ENCODE data around the gene PAM16. TPM values are rescaled to one million over a fixed set of nuclear protein-coding genes. Genes with fewer than 3 reads are reported as not detected.
A peak's percentile ranks its signal among the peaks of the same experiment; 100 is the strongest.

Gene PAM16
- total and polyA plus RNA-seq, 4 donors: 14.0 to 70.5 (median 29.6) TPM

DNA sequence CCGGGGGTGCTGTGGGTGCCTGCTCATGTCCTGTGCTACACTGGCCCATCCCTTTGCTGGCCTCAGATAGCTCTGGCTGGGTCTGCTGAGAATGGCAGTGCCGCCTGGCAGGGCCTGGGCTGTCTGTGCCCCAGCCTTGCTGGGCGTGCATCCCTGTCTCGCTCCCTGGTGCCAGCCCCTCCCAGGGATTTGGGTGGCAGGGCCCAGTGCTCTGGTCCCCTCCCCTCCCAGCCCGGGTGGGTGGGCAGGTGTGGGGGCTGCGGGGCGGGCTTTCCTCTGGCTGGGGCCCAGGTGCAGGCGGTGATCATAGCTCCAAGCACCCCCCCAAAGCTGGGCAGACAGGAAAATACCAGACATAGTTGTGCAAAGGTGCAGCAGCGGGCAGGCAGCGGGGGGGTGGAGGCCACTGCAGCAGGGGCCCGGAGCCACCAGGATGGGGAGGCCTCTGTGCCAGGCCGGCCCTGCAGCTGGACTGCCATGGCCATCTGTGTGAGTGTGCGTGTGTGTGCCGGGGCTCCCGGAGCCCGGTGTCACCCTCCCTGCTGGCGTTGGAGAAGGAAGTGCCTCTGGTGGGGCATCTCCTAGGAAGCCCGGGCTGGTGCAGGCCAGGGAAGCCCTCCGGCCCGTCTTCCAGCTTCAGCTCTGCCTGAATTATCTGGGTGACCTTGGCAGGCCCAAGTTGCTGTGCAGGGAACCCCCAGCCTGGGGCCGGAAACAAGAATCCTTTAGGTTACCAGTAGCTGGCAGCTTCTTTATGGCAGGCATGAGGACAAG is 27.9 kb downstream of the PAM16 start:
- H3K4me3 ChIP-seq (ENCODE audit: low read depth in 1 of 3, low read length in 3 of 3): no peak overlapping the region
- no peaks in the 10 kb centered on the region for H3K36me3 ChIP-seq (ENCODE audit: control insufficient read depth in 4 of 4, insufficient read depth in 3 of 4, low read depth in 1 of 4, low read length in 3 of 4)
- TF ChIP-seq JUND (IDR thresholded peaks at IDR 0.05): no peak
- no peak for TF ChIP-seq FOXA2 (IDR thresholded peaks at IDR 0.05)
- no peak for TF ChIP-seq HNF4A (conservative IDR thresholded peaks at IDR 0.05)
- TF ChIP-seq, protein P1, sequence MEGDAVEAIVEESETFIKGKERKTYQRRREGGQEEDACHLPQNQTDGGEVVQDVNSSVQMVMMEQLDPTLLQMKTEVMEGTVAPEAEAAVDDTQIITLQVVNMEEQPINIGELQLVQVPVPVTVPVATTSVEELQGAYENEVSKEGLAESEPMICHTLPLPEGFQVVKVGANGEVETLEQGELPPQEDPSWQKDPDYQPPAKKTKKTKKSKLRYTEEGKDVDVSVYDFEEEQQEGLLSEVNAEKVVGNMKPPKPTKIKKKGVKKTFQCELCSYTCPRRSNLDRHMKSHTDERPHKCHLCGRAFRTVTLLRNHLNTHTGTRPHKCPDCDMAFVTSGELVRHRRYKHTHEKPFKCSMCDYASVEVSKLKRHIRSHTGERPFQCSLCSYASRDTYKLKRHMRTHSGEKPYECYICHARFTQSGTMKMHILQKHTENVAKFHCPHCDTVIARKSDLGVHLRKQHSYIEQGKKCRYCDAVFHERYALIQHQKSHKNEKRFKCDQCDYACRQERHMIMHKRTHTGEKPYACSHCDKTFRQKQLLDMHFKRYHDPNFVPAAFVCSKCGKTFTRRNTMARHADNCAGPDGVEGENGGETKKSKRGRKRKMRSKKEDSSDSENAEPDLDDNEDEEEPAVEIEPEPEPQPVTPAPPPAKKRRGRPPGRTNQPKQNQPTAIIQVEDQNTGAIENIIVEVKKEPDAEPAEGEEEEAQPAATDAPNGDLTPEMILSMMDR (IDR thresholded peaks at IDR 0.05; ENCODE audit: low read depth, low read length, missing input control): no peak
- no peak for TF ChIP-seq TAF1 (conservative IDR thresholded peaks at IDR 0.05)
- no peak for TF ChIP-seq NR2F2 (IDR thresholded peaks at IDR 0.05)
- TF ChIP-seq FOXA1 (IDR thresholded peaks at IDR 0.05): no peak
- TF ChIP-seq RAD21 (IDR thresholded peaks at IDR 0.05): no peak
- TF ChIP-seq HNF4G (IDR thresholded peaks at IDR 0.05): no peak
- no peaks in the 10 kb centered on the region for H3K27me3 ChIP-seq (ENCODE audit: control insufficient read depth in 4 of 4, insufficient read depth in 4 of 4, low read length in 3 of 4)
- H3K4me1 ChIP-seq (ENCODE audit: control insufficient read depth in 4 of 4, insufficient read depth in 4 of 4, low read length in 3 of 4): peaks cover 0 to 38% (median 9%) of the 10 kb centered on the region in 4 donors
- H3K27ac ChIP-seq (ENCODE audit: low read depth in 1 of 2, low read length in 2 of 2): peak overlapping the region; percentile 13 to 43
- no peaks in the 10 kb centered on the region for H3K9me3 ChIP-seq (ENCODE audit: control insufficient read depth in 4 of 4, low read length in 3 of 4)
- 80% methylated on average over 21 of the region's 21 CpGs for WGBS
- DNase-seq (ENCODE audit: low spot score): no peak
- no peak overlapping the region for H3K9ac ChIP-seq (ENCODE audit: low read depth in 1 of 2, low read length in 2 of 2)

DNA sequence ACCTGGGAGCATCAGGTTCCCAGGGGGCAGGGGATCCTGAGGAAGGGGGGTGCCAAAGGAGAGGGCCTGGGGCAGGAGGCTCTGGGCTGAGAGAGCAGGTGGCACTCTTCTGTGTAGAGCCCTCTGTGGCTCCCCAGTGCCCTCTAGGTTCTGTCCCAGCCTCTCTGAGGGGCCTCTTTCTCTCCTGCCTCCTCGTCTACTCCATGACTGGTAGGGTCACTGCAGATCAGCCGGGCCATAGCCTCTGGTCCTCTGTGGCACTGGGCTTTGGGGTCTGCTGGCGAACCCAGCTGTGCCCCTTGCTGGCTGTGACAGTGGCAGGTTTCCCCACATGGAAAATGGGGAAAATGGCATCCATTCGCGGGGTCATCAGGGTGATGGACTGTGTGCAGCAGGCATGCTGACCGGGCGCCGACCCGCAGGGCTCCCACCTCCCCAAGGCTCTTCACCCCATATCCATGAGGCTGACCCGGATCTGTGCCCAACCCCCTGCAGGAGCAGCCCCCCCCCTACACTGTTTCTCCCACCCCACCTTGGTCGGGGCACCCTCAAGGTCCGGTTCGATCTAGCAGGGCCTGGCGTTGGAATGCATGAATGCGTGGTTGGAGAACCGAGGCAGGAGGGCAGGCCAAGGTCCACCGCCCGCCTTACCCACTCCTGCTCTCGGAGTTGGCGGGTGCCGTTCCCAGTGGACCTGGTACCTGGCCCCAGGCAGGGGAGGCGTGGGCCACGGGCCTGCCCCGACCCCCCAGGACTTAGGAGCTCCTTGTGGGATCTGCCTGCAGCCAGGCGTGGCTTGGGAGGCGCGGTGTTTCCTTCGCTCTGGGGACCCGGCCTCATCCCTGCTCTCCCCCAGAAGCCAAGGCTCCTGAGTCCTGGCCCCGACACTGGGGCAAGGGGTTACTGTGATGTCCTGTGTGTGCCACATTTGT is 28.7 kb downstream of the PAM16 start:
- Histone ChIP-seq H3K9me3 (ENCODE audit: control insufficient read depth in 4 of 4, low read length in 3 of 4) (no peaks in the 10 kb centered on the region), H3K9ac (ENCODE audit: low read depth in 1 of 2, low read length in 2 of 2) (no peak overlapping the region), H3K27me3 (ENCODE audit: control insufficient read depth in 4 of 4, insufficient read depth in 4 of 4, low read length in 3 of 4) (no peaks in the 10 kb centered on the region), H3K4me1 (ENCODE audit: control insufficient read depth in 4 of 4, insufficient read depth in 4 of 4, low read length in 3 of 4) (peaks cover 3 to 40% (median 11%) of the 10 kb centered on the region in 4 donors), H3K36me3 (ENCODE audit: control insufficient read depth in 4 of 4, insufficient read depth in 3 of 4, low read depth in 1 of 4, low read length in 3 of 4) (no peaks in the 10 kb centered on the region), H3K4me3 (ENCODE audit: low read depth in 1 of 3, low read length in 3 of 3) (no peak overlapping the region), H3K27ac (ENCODE audit: low read depth in 1 of 2, low read length in 2 of 2) (peak overlapping the region in 1 of 2 donors; percentile 43)
- no peak for DNase-seq (ENCODE audit: low spot score)
- WGBS: 89% methylated on average over 30 of the region's 30 CpGs
- TF ChIP-seq, protein P2, sequence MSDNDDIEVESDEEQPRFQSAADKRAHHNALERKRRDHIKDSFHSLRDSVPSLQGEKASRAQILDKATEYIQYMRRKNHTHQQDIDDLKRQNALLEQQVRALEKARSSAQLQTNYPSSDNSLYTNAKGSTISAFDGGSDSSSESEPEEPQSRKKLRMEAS (IDR thresholded peaks at IDR 0.05): no peak
- no peak for TF ChIP-seq NR2F2 (IDR thresholded peaks at IDR 0.05)
- TF ChIP-seq, protein P1 (IDR thresholded peaks at IDR 0.05; ENCODE audit: low read depth, low read length, missing input control): no peak
- TF ChIP-seq TAF1 (conservative IDR thresholded peaks at IDR 0.05): no peak
- no peak for TF ChIP-seq RXRA (IDR thresholded peaks at IDR 0.05)
- no peak for TF ChIP-seq JUND (IDR thresholded peaks at IDR 0.05)
- TF ChIP-seq RAD21 (IDR thresholded peaks at IDR 0.05): no peak
- no peak for TF ChIP-seq HNF4A (conservative IDR thresholded peaks at IDR 0.05)
- TF ChIP-seq FOXA2 (IDR thresholded peaks at IDR 0.05): no peak
- TF ChIP-seq YY1 (IDR thresholded peaks at IDR 0.05): no peak
- TF ChIP-seq FOXA1 (IDR thresholded peaks at IDR 0.05): no peak
- no peak for TF ChIP-seq GABPA (IDR thresholded peaks at IDR 0.05 in 1 of 2, conservative IDR thresholded peaks at IDR 0.05 in 1 of 2)
- TF ChIP-seq, protein P3, sequence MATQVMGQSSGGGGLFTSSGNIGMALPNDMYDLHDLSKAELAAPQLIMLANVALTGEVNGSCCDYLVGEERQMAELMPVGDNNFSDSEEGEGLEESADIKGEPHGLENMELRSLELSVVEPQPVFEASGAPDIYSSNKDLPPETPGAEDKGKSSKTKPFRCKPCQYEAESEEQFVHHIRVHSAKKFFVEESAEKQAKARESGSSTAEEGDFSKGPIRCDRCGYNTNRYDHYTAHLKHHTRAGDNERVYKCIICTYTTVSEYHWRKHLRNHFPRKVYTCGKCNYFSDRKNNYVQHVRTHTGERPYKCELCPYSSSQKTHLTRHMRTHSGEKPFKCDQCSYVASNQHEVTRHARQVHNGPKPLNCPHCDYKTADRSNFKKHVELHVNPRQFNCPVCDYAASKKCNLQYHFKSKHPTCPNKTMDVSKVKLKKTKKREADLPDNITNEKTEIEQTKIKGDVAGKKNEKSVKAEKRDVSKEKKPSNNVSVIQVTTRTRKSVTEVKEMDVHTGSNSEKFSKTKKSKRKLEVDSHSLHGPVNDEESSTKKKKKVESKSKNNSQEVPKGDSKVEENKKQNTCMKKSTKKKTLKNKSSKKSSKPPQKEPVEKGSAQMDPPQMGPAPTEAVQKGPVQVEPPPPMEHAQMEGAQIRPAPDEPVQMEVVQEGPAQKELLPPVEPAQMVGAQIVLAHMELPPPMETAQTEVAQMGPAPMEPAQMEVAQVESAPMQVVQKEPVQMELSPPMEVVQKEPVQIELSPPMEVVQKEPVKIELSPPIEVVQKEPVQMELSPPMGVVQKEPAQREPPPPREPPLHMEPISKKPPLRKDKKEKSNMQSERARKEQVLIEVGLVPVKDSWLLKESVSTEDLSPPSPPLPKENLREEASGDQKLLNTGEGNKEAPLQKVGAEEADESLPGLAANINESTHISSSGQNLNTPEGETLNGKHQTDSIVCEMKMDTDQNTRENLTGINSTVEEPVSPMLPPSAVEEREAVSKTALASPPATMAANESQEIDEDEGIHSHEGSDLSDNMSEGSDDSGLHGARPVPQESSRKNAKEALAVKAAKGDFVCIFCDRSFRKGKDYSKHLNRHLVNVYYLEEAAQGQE (IDR thresholded peaks at IDR 0.05): no peak
- TF ChIP-seq EGR1 (IDR thresholded peaks at IDR 0.05; ENCODE audit: low read depth in 2 of 2): no peak
- no peak for TF ChIP-seq HNF4G (IDR thresholded peaks at IDR 0.05)
- no peak for TF ChIP-seq SP1 (IDR thresholded peaks at IDR 0.05)
- TF ChIP-seq, protein P4, sequence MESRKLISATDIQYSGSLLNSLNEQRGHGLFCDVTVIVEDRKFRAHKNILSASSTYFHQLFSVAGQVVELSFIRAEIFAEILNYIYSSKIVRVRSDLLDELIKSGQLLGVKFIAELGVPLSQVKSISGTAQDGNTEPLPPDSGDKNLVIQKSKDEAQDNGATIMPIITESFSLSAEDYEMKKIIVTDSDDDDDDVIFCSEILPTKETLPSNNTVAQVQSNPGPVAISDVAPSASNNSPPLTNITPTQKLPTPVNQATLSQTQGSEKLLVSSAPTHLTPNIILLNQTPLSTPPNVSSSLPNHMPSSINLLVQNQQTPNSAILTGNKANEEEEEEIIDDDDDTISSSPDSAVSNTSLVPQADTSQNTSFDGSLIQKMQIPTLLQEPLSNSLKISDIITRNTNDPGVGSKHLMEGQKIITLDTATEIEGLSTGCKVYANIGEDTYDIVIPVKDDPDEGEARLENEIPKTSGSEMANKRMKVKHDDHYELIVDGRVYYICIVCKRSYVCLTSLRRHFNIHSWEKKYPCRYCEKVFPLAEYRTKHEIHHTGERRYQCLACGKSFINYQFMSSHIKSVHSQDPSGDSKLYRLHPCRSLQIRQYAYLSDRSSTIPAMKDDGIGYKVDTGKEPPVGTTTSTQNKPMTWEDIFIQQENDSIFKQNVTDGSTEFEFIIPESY (IDR thresholded peaks at IDR 0.05): no peak
- TF ChIP-seq, protein P5, sequence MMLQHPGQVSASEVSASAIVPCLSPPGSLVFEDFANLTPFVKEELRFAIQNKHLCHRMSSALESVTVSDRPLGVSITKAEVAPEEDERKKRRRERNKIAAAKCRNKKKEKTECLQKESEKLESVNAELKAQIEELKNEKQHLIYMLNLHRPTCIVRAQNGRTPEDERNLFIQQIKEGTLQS (IDR thresholded peaks at IDR 0.05): no peak
